Natural killer cell treated with Interleukin-12 subunit alpha and Interleukin-12 subunit beta and Interleukin-15 and Interleukin-18, amount 100 ng/mL, for 72 hours (primary cell): ENCODE data around the gene APBA1. TPM values are rescaled to one million over a fixed set of nuclear protein-coding genes. Genes with fewer than 3 reads are reported as not detected.

ENCODE experiments used
- ATAC-seq, 2 donors: fragments of 150-1000 bp; cut with Tn5 transposase in 1 of 2; sonication (Bioruptor Pico), chemical (Tn5 transposase) in 1 of 2; 2 replicates each; pipeline ENCODE4 v1.10.0; 2021
- DNase-seq: peaks from one replicate; pipeline ENCODE4 v3.0.0; 2022; ENCODE audit warnings: low spot score
- H3K27ac Mint-ChIP-seq, 2 donors: 1 replicate in 1 of 2; 2 replicates in 1 of 2; pipeline ENCODE4 v1.8.0; 2022; ENCODE audit warnings: mixed read lengths in 2 of 2, mild to moderate bottlenecking in 1 of 2, moderate library complexity in 1 of 2
- H3K27me3 Mint-ChIP-seq, 2 donors: 1 replicate in 1 of 2; 2 replicates in 1 of 2; pipeline ENCODE4 v1.8.0; 2022; ENCODE audit warnings: mixed read lengths in 2 of 2
- H3K36me3 Mint-ChIP-seq: one replicate; pipeline ENCODE4 v1.8.0; 2022; ENCODE audit warnings: mixed read lengths
- H3K4me1 Mint-ChIP-seq, 2 donors: 1 replicate in 1 of 2; 2 replicates in 1 of 2; pipeline ENCODE4 v1.8.0; 2022; ENCODE audit warnings: low read depth in 2 of 2, mixed read lengths in 2 of 2, mild to moderate bottlenecking in 1 of 2
- H3K4me3 Mint-ChIP-seq: one replicate; pipeline ENCODE4 v1.8.0; 2022; ENCODE audit warnings: mixed read lengths
- H3K9me3 Mint-ChIP-seq: 2 replicates; pipeline ENCODE4 v1.8.0; 2022; ENCODE audit warnings: mixed read lengths
- total RNA-seq, 2 donors: library from RNA; stranded (reverse); gene quantifications; one replicate each; pipeline ENCODE4 v1.2.3, GENCODE V29; 2022

Gene APBA1
- total RNA-seq, 2 donors from 2014 or later: 0.57 to 1.3 TPM

DNA sequence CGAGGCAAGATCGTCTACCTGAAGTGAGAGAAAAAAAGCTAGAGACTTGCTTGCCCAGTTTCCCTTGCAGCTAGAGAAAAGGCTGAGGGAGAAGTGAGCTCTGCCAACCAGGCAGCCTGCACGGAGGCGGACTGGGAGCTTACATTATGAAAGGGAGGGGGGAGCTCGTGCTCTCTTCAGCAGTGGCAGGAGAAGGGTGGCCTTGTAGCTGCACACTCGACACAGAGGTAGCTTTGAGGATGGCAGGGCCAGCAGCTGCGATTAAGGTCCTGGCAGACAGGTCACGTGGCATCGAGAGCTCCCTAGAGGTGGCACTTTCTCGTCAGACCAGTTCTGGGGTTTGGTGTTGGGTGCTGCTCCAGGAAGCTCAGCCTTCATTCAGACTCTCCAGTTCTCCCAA lies 26.7 kb downstream of the APBA1 start:
- DNase-seq: no peak
- H3K4me1 Mint-ChIP-seq: no peaks in the 10 kb centered on the region
- no peaks in the 10 kb centered on the region for H3K9me3 Mint-ChIP-seq
- H3K27me3 Mint-ChIP-seq: peaks cover 12 to 20% of the 10 kb centered on the region in 2 donors
- no peak overlapping the region for H3K27ac Mint-ChIP-seq
- no peaks in the 10 kb centered on the region for H3K36me3 Mint-ChIP-seq
- H3K4me3 Mint-ChIP-seq: no peak overlapping the region
- ATAC-seq: no peak

DNA sequence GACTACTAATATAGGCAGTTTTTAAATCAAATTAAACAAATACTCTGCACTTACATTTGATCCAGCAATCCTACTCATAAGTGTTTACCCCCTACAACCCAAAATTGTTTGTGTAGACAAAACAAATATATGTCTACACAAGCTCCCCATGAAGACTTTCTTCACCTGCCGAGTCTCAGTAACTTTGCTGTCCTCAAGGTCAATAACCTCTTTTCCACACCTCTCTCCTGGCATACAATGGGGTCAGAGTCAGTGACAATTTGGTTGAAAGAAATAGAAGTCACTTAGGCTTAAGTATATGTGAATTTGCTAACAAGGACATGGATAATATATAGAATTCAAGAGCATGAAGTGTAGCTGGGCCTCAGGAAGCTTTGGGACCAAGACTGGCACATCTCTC lies 29.1 kb downstream of the APBA1 start:
- no peak overlapping the region for H3K27ac Mint-ChIP-seq
- DNase-seq (no peak), ATAC-seq (no peak)
- H3K9me3 Mint-ChIP-seq: no peaks in the 10 kb centered on the region
- no peaks in the 10 kb centered on the region for H3K4me1 Mint-ChIP-seq
- no peaks in the 10 kb centered on the region for H3K36me3 Mint-ChIP-seq
- H3K4me3 Mint-ChIP-seq: no peak overlapping the region
- H3K27me3 Mint-ChIP-seq: peaks cover 7 to 12% of the 10 kb centered on the region in 2 donors

DNA sequence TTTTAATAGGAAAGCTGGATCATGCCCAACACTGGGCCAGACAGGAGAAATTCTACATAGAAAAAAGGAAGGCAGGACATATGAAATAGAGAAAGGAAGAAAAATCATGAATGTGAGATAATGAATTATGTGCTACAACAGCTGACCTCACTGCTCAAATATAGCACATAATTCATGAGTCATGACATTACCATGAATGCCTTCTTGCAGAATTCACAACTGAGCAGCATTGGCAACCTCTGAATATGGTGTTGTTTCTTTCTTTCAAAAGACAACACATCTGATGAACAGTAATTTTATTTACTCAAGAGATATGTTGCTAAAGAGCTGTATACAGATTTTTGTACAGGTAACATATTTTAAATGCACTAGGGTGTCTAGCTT lies 34.4 kb downstream of the APBA1 start:
- no peak for ATAC-seq
- DNase-seq: no peak
- H3K4me3 Mint-ChIP-seq: no peak overlapping the region
- no peaks in the 10 kb centered on the region for H3K9me3 Mint-ChIP-seq
- H3K36me3 Mint-ChIP-seq: no peaks in the 10 kb centered on the region
- H3K27me3 Mint-ChIP-seq: peaks cover 19 to 50% of the 10 kb centered on the region in 2 donors
- no peak overlapping the region for H3K27ac Mint-ChIP-seq
- no peaks in the 10 kb centered on the region for H3K4me1 Mint-ChIP-seq

DNA sequence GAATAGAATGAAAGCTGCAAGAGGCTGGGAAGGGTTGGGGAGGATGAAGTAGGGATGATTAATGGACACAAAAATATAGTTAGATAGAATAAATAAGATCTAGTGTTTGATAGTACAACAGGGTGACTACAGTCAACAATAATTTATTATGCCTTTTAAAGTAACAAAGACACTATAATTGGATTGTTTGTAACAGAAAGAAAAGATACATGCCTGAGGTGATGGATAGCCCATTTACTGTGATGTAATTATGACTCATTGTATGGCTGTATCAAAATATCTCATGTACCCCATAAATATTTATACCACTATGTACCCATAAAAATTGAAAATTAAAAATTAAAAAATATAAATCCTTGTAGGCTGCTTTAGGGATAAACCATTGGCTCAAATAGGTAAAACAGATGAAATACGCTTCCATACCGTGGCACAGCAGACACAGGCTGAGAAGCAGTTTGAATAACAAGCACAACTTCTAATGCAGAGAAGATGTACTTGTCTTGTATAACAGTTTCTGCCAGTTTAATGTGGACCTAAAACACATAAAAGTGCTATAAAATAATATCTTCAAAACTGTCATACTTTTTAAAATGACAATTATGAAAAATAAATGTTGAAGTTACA lies 34.9 kb downstream of the APBA1 start:
- no peak overlapping the region for H3K4me3 Mint-ChIP-seq
- no peak overlapping the region for H3K27ac Mint-ChIP-seq
- H3K4me1 Mint-ChIP-seq: no peaks in the 10 kb centered on the region
- no peaks in the 10 kb centered on the region for H3K9me3 Mint-ChIP-seq
- ATAC-seq: no peak
- H3K27me3 Mint-ChIP-seq: peaks cover 19 to 51% of the 10 kb centered on the region in 2 donors
- no peak for DNase-seq
- no peaks in the 10 kb centered on the region for H3K36me3 Mint-ChIP-seq

DNA sequence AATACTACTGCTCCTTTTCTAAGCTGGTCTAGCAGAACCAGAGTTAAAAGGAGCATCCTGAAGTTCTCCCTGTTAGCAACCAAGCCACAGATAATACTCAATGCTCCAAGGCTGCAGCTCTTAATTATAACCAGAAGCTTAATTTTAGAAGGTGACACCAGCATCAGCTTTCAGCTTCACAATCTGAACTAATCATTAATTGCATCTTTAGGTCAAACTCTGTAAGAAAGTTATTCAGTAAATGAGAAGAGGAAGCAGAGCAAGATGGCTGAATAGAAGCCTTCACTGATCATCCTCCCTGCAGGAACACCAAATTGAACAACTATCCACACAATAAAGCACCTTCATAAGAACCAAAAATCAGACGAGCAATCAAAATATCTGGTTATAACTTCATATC lies 38.5 kb downstream of the APBA1 start:
- Mint-ChIP-seq H3K4me3 (no peak overlapping the region), H3K27me3 (peaks cover 18 to 46% of the 10 kb centered on the region in 2 donors), H3K9me3 (no peaks in the 10 kb centered on the region), H3K27ac (no peak overlapping the region), H3K4me1 (no peaks in the 10 kb centered on the region), H3K36me3 (no peaks in the 10 kb centered on the region)
- ATAC-seq: no peak
- no peak for DNase-seq

DNA sequence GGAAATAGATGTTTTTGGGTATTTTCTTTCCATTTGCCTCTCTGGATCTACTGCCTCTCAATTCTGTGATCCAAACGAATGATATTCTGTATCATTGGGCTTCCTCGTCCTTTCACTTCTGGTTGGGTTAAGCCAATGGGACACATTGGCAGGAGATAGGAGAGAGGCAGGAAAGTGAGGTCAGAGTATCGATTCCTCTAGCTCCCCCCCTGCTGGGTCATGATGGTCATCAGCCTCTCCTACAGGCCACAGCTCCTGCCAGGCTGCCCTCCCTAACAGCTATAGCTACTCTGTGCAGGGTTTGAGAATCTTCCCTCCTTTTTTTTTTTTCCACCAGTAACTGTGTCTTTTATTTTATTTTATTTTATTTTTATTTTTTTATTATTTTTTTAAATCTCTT lies 39.4 kb downstream of the APBA1 start:
- ATAC-seq: no peak
- Mint-ChIP-seq H3K27ac (no peak overlapping the region), H3K36me3 (no peaks in the 10 kb centered on the region), H3K4me3 (no peak overlapping the region), H3K4me1 (no peaks in the 10 kb centered on the region), H3K9me3 (no peaks in the 10 kb centered on the region), H3K27me3 (peaks cover 23 to 46% of the 10 kb centered on the region in 2 donors)
- DNase-seq: no peak

DNA sequence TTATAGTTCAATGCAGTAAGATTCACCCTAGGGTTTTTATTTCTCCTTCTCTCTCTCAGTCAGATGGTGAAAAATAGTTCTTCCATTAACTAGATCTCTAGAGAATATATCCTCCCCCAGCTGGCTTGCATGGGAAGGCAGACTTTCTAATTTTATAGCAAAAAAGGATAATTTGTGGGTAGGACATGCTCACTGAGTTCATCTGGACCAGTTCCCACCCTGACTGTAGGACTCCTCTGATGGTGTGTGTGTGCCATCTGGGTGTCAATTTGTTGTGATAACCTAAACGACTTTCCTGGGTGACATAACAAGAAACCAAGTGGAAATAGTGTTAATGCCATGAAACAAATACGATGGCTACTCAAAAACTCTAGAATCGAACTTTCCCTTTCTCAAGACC lies 44.9 kb downstream of the APBA1 start:
- DNase-seq (no peak), ATAC-seq (no peak)
- H3K4me1 Mint-ChIP-seq: no peaks in the 10 kb centered on the region
- no peak overlapping the region for H3K27ac Mint-ChIP-seq
- no peaks in the 10 kb centered on the region for H3K9me3 Mint-ChIP-seq
- H3K4me3 Mint-ChIP-seq: no peak overlapping the region
- no peaks in the 10 kb centered on the region for H3K36me3 Mint-ChIP-seq
- H3K27me3 Mint-ChIP-seq: peaks cover 9 to 15% of the 10 kb centered on the region in 2 donors

DNA sequence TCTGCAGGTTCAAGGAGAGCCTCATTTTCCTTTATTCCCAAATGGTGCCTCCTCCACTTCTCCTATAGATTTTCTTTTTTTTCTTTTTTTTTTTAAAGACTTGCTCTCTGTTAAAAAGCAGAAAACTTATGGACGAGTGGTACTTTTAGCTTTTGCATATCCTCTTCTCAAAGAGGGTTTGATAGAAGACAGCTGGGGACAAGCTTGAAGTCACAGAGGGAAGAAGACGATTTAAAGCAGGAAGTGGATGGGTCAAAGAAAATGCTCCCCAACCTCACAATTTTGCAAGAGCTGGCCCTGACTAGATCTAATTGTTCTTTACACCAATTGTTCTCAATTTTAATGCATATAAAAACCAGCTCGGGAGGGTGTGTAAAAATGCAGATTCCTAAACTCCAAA lies 48.9 kb downstream of the APBA1 start:
- Mint-ChIP-seq H3K27ac (no peak overlapping the region), H3K4me3 (no peak overlapping the region), H3K27me3 (peaks cover 8 to 15% of the 10 kb centered on the region in 2 donors), H3K36me3 (no peaks in the 10 kb centered on the region), H3K9me3 (no peaks in the 10 kb centered on the region), H3K4me1 (no peaks in the 10 kb centered on the region)
- DNase-seq (no peak), ATAC-seq (no peak)

DNA sequence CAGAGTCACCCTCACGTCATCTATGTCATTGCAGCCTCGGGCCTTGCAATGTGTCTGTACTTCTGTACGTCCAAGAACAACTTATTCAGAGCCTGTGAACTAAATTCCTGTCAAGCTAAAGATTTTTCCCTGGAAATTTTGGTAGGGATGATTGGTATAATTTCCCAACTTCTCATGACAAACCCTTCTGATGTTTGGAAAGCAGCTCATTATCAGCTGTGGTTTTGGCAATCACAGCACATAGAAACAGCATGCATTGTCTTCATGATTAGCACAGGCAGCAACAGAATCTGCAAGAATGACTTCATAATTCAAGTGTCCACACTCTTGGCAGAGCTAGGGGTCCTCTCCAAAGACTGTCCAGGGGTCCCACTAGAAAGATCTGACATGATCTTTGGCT lies 49.5 kb downstream of the APBA1 start:
- H3K36me3 Mint-ChIP-seq: no peaks in the 10 kb centered on the region
- H3K4me1 Mint-ChIP-seq: no peaks in the 10 kb centered on the region
- ATAC-seq (no peak), DNase-seq (no peak)
- H3K27ac Mint-ChIP-seq: no peak overlapping the region
- H3K27me3 Mint-ChIP-seq: peaks cover 5 to 19% of the 10 kb centered on the region in 2 donors
- no peak overlapping the region for H3K4me3 Mint-ChIP-seq
- no peaks in the 10 kb centered on the region for H3K9me3 Mint-ChIP-seq

DNA sequence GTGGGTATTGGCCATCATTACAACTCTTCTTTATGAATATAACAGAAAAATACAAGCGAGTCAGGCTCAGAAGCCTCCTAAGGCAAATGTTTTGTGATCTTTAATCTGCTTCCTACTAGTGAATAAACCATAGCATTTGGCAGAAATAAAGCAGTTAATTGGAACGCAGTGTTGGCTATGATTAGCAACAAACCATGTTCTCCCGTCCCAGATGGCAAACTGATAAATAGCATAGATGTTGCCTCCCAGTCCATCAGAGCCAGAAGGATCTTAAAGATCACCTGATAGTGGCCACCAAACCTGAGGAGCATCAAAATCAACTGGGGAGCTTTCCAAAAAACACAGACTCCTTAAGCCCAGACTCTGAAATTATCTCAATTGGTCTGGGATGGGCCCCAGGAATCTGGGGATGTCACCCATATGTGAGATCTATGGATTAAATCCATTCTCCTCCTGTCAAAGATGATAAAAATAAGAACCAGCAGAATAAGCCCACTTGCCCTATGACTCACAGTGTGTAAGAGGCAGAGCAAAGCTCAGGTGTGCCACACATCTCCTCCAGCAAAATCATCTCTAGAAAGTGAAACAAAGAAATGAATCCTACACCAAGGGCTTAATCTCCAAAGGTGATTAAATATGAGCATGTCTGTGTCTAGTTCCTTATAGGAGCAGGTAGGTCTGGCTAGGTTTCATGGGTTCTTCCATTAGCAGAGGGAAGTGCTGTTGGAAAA lies 50.3 kb downstream of the APBA1 start:
- no peaks in the 10 kb centered on the region for H3K36me3 Mint-ChIP-seq
- no peak overlapping the region for H3K4me3 Mint-ChIP-seq
- no peaks in the 10 kb centered on the region for H3K4me1 Mint-ChIP-seq
- H3K27me3 Mint-ChIP-seq: peaks cover 5 to 19% of the 10 kb centered on the region in 2 donors
- H3K9me3 Mint-ChIP-seq: no peaks in the 10 kb centered on the region
- DNase-seq (no peak), ATAC-seq (no peak)
- H3K27ac Mint-ChIP-seq: no peak overlapping the region

DNA sequence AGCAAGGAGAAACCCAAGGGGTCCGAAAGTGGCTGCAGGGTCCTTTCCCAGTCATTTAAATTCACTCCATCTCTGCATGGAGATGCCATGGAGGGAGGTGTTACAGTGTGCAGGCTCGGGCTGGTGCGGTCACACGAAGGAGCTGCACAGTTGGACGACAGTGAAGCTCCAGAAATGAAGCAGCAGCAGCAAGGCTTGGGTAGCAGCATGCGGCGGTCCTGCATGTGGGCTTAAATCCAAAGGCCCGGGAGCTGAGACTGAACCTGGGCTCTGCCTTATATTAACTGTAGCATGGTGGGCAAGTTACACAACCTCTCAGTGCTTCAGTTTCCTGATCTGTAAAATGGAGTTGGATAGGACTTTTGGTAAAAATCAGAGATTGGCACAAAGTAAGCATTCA lies 51.4 kb downstream of the APBA1 start:
- DNase-seq: no peak
- peaks cover 5 to 19% of the 10 kb centered on the region in 2 donors for H3K27me3 Mint-ChIP-seq
- H3K4me3 Mint-ChIP-seq: no peak overlapping the region
- no peaks in the 10 kb centered on the region for H3K9me3 Mint-ChIP-seq
- no peak for ATAC-seq
- no peaks in the 10 kb centered on the region for H3K36me3 Mint-ChIP-seq
- H3K27ac Mint-ChIP-seq: no peak overlapping the region
- H3K4me1 Mint-ChIP-seq: no peaks in the 10 kb centered on the region

DNA sequence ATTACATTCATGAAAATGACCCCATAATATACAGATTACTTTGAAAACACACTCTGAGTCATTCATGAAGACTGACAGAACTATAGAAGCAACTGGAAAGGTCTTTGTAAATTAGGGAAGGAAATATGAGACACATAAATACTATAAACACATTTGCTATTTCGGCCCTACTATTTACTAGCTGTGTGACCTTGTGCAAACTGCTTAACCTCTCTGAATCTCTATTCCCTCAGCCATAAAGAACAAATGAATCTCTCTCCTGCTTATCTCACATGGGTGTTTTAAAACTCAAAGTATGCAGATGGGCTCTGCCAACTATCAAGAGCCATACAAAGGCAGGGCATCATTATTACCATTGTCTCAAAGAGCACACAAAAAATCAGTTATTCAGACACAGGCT lies 52.9 kb downstream of the APBA1 start:
- DNase-seq (no peak), ATAC-seq (no peak)
- H3K4me1 Mint-ChIP-seq: no peaks in the 10 kb centered on the region
- no peaks in the 10 kb centered on the region for H3K36me3 Mint-ChIP-seq
- H3K27ac Mint-ChIP-seq: no peak overlapping the region
- H3K4me3 Mint-ChIP-seq: no peak overlapping the region
- H3K27me3 Mint-ChIP-seq: peaks cover 5 to 11% of the 10 kb centered on the region in 2 donors
- no peaks in the 10 kb centered on the region for H3K9me3 Mint-ChIP-seq

DNA sequence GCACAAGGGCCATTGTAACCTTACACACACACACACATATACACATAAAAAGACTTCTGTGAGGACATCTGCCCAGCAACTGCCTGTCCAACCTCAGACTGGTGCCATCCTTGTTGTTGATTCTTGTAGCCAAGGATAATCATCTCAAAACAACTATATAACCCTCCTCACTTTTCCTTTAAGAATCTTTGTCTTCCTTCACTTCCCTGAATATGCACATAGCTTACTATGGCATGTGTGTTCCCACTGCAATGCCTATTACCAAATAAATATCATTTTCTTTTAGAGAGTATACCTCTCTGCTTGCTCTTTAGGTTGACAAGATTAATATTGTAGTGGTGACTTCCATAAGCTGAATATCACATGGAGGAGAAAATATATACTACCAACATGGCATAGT lies 55.2 kb downstream of the APBA1 start:
- Mint-ChIP-seq H3K27ac (no peak overlapping the region), H3K27me3 (peaks cover 5 to 11% of the 10 kb centered on the region in 2 donors), H3K4me1 (no peaks in the 10 kb centered on the region), H3K36me3 (no peaks in the 10 kb centered on the region), H3K9me3 (no peaks in the 10 kb centered on the region), H3K4me3 (no peak overlapping the region)
- ATAC-seq: no peak
- DNase-seq: no peak

DNA sequence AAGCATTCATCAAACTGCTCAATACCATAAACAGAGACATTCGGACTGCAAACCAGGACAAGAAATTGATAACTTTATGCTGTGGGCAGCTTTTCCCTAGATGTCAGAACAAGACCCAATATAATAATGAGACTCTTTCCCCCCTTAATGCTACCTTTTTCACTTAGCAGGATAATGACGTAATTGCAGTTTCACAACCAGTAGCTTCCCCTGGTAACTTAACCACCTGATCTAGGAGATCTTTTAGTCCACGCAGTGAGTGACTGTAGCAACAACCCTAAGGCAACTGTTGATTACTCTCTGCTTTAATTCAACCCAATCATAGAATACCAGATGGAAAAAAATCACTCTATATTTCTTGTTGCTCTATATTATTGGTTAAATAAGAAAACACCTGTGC lies 56.3 kb downstream of the APBA1 start:
- no peak overlapping the region for H3K4me3 Mint-ChIP-seq
- no peak overlapping the region for H3K27ac Mint-ChIP-seq
- ATAC-seq (no peak), DNase-seq (no peak)
- H3K4me1 Mint-ChIP-seq: no peaks in the 10 kb centered on the region
- H3K27me3 Mint-ChIP-seq: peaks cover 5 to 11% of the 10 kb centered on the region in 2 donors
- H3K36me3 Mint-ChIP-seq: no peaks in the 10 kb centered on the region
- H3K9me3 Mint-ChIP-seq: no peaks in the 10 kb centered on the region

DNA sequence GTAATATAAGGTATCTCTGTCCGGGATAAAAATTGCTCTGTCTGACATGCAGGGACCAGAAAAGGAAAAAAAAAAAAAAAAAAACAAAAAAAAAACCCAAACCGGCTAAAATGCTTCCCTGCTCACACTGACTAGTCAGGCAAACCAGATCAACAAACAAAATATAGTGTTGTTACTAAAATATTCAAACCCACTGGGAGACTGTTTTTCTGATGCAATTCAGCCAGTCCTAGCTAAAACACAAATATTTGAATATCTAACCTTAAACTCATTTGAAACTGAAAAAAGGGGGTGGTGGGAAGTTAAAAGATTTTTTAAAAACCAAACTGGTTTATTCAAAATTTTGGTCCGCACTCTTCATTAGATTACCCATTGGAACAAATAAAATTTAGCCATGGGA lies 61.0 kb downstream of the APBA1 start:
- ATAC-seq: no peak

More for the DNA sequence above, 61.0 kb downstream of the APBA1 start:
- H3K36me3 Mint-ChIP-seq: no peaks in the 10 kb centered on the region
- H3K4me3 Mint-ChIP-seq: no peak overlapping the region
- H3K27ac Mint-ChIP-seq: no peak overlapping the region
- DNase-seq: no peak
- no peaks in the 10 kb centered on the region for H3K9me3 Mint-ChIP-seq
- peaks cover 0 to under 1% of the 10 kb centered on the region in 2 donors for H3K27me3 Mint-ChIP-seq
- H3K4me1 Mint-ChIP-seq: no peaks in the 10 kb centered on the region
